Measurements from ENCODE around the gene NLRP5.

- TF ChIP-seq LEF1 (IDR thresholded peaks at IDR 0.05; ENCODE audit: borderline replicate concordance) (no peak), ARNT (IDR thresholded peaks at IDR 0.05) (no peak), BHLHE40 (IDR thresholded peaks at IDR 0.05; ENCODE audit: borderline replicate concordance) (no peak), SP1 (IDR thresholded peaks at IDR 0.05) (no peak), FOXA1 (IDR thresholded peaks at IDR 0.05) (no peak), PKNOX1 (IDR thresholded peaks at IDR 0.05) (no peak), ELF4 (IDR thresholded peaks at IDR 0.05) (no peak), L3MBTL2 (conservative IDR thresholded peaks at IDR 0.05) (no peak), ZNF384 (IDR thresholded peaks at IDR 0.05) (no peak)
Observed at GRCh38 chr19:56092685-56093631, 106.4 kb downstream of the NLRP5 start.

Measured in HEK293T (cell line).